NB4 (cell line): ENCODE data around the gene VPS13C.

Experiments used
- DNase-seq: peaks from one replicate; pipeline ENCODE4 v3.0.0; 2010; ENCODE audit warnings: low read depth
- H3K4me3 ChIP-seq: one replicate; pipeline ENCODE4 v1.5.1; 2011; ENCODE audit warnings: mild to moderate bottlenecking, low read depth, low read length, moderate library complexity
- MYC ChIP-seq: IDR thresholded peaks from 2 replicates; pipeline ENCODE4 v1.6.1; 2011; ENCODE audit warnings: low read depth, low read length
- POLR2A ChIP-seq: IDR thresholded peaks from 2 replicates; pipeline ENCODE4 v1.6.1; 2011; ENCODE audit warnings: mild to moderate bottlenecking; ENCODE audit not compliant: insufficient read length; ENCODE audit errors: extremely low read depth
- TF ChIP-seq, protein P1 (sequence below): IDR thresholded peaks from one replicate; pipeline ENCODE4 v1.5.1; 2012; ENCODE audit warnings: low read depth, low read length
- TF ChIP-seq, protein P2 (sequence below): IDR thresholded peaks from 2 replicates; pipeline ENCODE4 v1.6.1; 2011; ENCODE audit warnings: low read depth, low read length

The VPS13C gene

DNA sequence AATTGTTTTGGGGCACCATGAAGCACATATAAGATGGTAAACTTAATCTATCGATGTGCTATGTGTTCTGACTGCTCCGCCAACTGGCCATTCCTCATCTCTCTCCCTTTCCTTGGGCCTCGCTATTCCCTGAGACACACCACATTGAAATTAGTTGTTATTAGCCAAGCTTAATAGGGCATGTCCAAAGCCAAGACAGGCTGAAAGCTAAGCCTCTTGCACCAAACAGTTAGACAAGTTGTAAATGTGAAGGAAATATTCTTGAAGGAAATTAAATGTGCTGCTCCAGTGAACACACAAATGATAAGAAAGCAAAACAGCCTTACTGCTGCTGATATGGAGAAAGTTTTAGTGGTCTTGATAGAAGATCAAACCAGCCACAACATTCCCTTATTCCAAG, 45.8 kb upstream of the VPS13C start:
- TF ChIP-seq POLR2A (no peak), MYC (no peak)
- TF ChIP-seq, protein P1, sequence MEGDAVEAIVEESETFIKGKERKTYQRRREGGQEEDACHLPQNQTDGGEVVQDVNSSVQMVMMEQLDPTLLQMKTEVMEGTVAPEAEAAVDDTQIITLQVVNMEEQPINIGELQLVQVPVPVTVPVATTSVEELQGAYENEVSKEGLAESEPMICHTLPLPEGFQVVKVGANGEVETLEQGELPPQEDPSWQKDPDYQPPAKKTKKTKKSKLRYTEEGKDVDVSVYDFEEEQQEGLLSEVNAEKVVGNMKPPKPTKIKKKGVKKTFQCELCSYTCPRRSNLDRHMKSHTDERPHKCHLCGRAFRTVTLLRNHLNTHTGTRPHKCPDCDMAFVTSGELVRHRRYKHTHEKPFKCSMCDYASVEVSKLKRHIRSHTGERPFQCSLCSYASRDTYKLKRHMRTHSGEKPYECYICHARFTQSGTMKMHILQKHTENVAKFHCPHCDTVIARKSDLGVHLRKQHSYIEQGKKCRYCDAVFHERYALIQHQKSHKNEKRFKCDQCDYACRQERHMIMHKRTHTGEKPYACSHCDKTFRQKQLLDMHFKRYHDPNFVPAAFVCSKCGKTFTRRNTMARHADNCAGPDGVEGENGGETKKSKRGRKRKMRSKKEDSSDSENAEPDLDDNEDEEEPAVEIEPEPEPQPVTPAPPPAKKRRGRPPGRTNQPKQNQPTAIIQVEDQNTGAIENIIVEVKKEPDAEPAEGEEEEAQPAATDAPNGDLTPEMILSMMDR = no peak
- TF ChIP-seq, protein P2, sequence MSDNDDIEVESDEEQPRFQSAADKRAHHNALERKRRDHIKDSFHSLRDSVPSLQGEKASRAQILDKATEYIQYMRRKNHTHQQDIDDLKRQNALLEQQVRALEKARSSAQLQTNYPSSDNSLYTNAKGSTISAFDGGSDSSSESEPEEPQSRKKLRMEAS = no peak
- DNase-seq = no peak
- H3K4me3 ChIP-seq = no peak overlapping the region

DNA sequence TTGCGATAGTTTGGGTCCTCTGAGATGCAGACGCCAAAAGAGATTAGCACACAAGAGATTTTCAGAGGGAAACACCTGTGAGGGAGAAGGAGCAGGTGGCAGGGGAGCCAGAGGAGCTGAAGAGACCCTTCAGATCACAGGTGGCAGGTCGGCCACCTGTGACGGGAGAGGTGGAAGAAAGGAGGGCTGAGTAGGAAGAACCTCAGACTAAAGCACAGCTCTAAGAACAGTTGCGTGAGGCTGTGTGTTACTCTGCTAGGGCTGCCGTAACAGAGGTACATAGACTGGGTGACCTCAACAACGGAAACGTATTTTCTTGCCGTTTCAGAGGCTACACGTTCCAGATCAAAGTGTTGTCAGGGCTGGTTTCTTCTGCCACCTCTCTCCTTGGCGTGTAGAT, 45.0 kb upstream of the VPS13C start:
- TF ChIP-seq, protein P2 = no peak
- TF ChIP-seq, protein P1 = no peak
- TF ChIP-seq MYC (no peak), POLR2A (no peak)
- DNase-seq = no peak
- no peak overlapping the region for H3K4me3 ChIP-seq

DNA sequence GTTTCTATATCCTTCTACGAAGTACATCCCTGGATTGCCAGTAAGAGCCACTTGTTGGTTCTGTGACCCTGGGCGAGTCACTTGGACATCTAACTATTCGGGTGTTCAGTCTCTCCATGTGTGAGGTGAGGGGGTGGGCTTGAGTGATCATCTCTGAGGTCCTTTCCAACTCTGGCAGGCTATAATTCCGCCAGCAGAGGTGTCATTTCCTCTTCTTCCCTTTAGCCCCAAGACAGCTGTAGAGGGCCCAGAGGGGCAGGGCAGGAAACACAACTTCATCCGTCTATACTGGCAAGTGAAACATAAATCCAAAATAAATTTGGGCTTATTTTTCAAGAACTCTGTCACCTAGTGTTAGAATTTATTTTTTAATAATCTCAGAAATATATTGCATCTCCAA, 44.6 kb upstream of the VPS13C start:
- DNase-seq = no peak
- no peak overlapping the region for H3K4me3 ChIP-seq

DNA sequence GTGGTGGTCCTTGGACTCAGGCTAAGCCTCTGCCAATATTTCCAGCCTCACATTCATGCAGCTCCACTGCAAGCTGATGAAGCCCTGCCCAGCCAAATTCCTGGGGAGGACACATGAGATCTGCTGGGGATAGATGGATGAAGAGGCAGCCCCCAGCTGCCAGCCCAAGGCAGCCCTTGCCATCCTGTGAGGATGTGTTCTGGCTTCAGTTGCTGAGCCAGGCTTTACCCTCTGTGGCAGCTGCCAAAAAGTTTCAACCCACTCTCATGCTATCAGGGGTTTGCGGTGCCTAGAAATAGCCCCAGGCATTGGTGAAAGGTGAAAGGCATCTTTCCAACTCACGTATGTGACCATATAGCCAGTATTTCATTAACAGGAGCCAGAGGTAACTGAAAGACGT, 44.2 kb upstream of the VPS13C start:
- DNase-seq = no peak
- no peak overlapping the region for H3K4me3 ChIP-seq
- TF ChIP-seq, protein P1 = no peak
- TF ChIP-seq, protein P2 = no peak
- TF ChIP-seq MYC (no peak), POLR2A (no peak)

More for the DNA sequence above, 44.6 kb upstream of the VPS13C start:
- TF ChIP-seq, protein P2 = no peak
- TF ChIP-seq MYC (no peak), POLR2A (no peak)
- TF ChIP-seq, protein P1 = no peak

DNA sequence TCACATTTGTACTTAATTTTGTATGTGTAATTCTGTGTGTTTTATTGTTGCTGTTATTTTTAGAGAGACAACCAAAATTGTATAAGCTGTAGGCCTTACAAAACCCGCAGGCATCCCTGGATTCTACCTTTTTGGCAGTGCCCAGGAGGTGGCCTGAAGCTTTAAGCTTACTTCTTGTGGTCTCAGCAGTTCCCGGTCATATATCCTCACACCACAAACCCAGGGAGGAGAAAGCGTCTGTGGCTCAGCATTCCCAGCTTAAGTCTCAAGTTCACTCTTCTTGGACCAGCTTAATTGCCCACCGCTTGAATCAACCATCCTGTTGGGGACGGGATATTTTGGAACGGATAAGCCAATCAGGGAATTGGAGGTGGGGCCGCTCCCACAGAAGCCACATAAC, 43.2 kb upstream of the VPS13C start:
- TF ChIP-seq MYC = no peak
- TF ChIP-seq, protein P1 = no peak
- TF ChIP-seq, protein P2 = no peak
- no peak for TF ChIP-seq POLR2A
- DNase-seq = no peak
- H3K4me3 ChIP-seq = no peak overlapping the region
